IMR-90 (cell line): ENCODE data around the gene KRT37. TPM values are rescaled to one million over a fixed set of nuclear protein-coding genes. Genes with fewer than 3 reads are reported as not detected.

Experiments used
- ATAC-seq: fragments of 200-7000 bp; cut with Tn5 transposase; 2 replicates; pipeline ENCODE4 v1.9.1; 2020; ENCODE audit warnings: low read depth, mild to moderate bottlenecking, moderate library complexity
- BruUV-seq: library from RNA; stranded (reverse); fragments of 400-500 nt; replicated peaks from 2 replicates; lab custom pipeline; 2021; lab: Mats Ljungman, UMichigan
- CTCF ChIA-PET: fragments of 300-600 bp; formaldehyde crosslinking; extraction: SDS; loops from one replicate; lab custom pipeline; 2021; ENCODE audit warnings: antibody characterized with exemption; lab: Yijun Ruan, JAX
- POLR2A ChIA-PET: fragments of 300-600 bp; sonication (Branson Sonifier 250); formaldehyde crosslinking; loops from one replicate; lab custom pipeline; 2022; ENCODE audit warnings: antibody characterized with exemption; ENCODE audit not compliant: unreplicated experiment; lab: Charles Lee
- DNase-seq: peaks from one replicate; pipeline ENCODE4 v3.0.0; 2013
- H2AFZ ChIP-seq: replicated peaks from 2 replicates; pipeline ENCODE3; 2013; ENCODE audit warnings: low read length, mild to moderate bottlenecking; ENCODE audit not compliant: poor library complexity
- H2AK5ac ChIP-seq: 2 replicates; pipeline ENCODE4 v1.6.1; 2013; ENCODE audit warnings: low read depth, low read length, inconsistent platforms
- H2AK9ac ChIP-seq: replicated peaks from 2 replicates; pipeline ENCODE3; 2013; ENCODE audit warnings: mild to moderate bottlenecking, low read depth, low read length, moderate library complexity; ENCODE audit not compliant: poor library complexity
- H2BK120ac ChIP-seq: 2 replicates; pipeline ENCODE4 v1.6.1; 2013; ENCODE audit warnings: low read depth, low read length, inconsistent platforms
- H2BK15ac ChIP-seq: 3 replicates; pipeline ENCODE4 v1.6.1; 2013; ENCODE audit warnings: low read depth, low read length, inconsistent platforms
- H2BK20ac ChIP-seq: 2 replicates; pipeline ENCODE4 v1.6.1; 2013; ENCODE audit warnings: low read depth, mild to moderate bottlenecking, inconsistent platforms, low read length, moderate library complexity
- H2BK5ac ChIP-seq: 2 replicates; pipeline ENCODE4 v1.6.1; 2013; ENCODE audit warnings: mild to moderate bottlenecking, low read depth, low read length, inconsistent platforms; ENCODE audit not compliant: poor library complexity, severe bottlenecking
- H3K14ac ChIP-seq: replicated peaks from 2 replicates; pipeline ENCODE4 v1.6.1; 2013; ENCODE audit warnings: low read depth, low read length, inconsistent platforms
- H3K18ac ChIP-seq: 2 replicates; pipeline ENCODE4 v1.6.1; 2013; ENCODE audit warnings: low read depth, low read length, control low read depth
- H3K23ac ChIP-seq: 2 replicates; pipeline ENCODE4 v1.6.1; 2013; ENCODE audit warnings: low read depth, low read length, inconsistent platforms
- H3K27ac ChIP-seq: 2 replicates; pipeline ENCODE4 v1.5.1; 2013; ENCODE audit warnings: mild to moderate bottlenecking, control low read depth, low read length; ENCODE audit not compliant: insufficient read depth
- H3K27me3 ChIP-seq: 2 replicates; pipeline ENCODE4 v1.6.1; 2013; ENCODE audit warnings: low read length; ENCODE audit not compliant: control insufficient read depth, insufficient read depth
- H3K36me3 ChIP-seq: 2 replicates; pipeline ENCODE4 v1.6.1; 2013; ENCODE audit warnings: low read length, mixed read lengths; ENCODE audit not compliant: control insufficient read depth, insufficient read depth
- H3K4ac ChIP-seq: 2 replicates; pipeline ENCODE4 v1.6.1; 2013; ENCODE audit warnings: low read depth, low read length, inconsistent platforms
- H3K4me1 ChIP-seq: 2 replicates; pipeline ENCODE4 v1.6.1; 2013; ENCODE audit warnings: low read length, mixed read lengths; ENCODE audit not compliant: control insufficient read depth, insufficient read depth
- H3K4me2 ChIP-seq: 2 replicates; pipeline ENCODE4 v1.6.1; 2013; ENCODE audit warnings: low read depth, mild to moderate bottlenecking, control low read depth, low read length, moderate library complexity
- H3K4me3 ChIP-seq: 2 replicates; pipeline ENCODE4 v1.5.1; 2013; ENCODE audit warnings: low read depth, mild to moderate bottlenecking, control low read depth, low read length, moderate library complexity; ENCODE audit not compliant: insufficient read depth
- H3K56ac ChIP-seq: 2 replicates; pipeline ENCODE4 v1.6.1; 2013; ENCODE audit warnings: low read length, inconsistent platforms; ENCODE audit not compliant: insufficient read depth; ENCODE audit errors: extremely low read depth
- H3K79me1 ChIP-seq, 2 experiments: 2 replicates each; pipeline ENCODE4 v1.6.1; 2013; ENCODE audit warnings: low read length in 2 of 2, inconsistent platforms in 1 of 2, low read depth in 1 of 2
- H3K9ac ChIP-seq: 2 replicates; pipeline ENCODE4 v1.6.1; 2013; ENCODE audit warnings: low read depth, low read length, control low read depth
- H3K9me1 ChIP-seq: 2 replicates; pipeline ENCODE4 v1.6.1; 2013; ENCODE audit warnings: low read length, inconsistent platforms; ENCODE audit not compliant: insufficient read depth
- H3K9me3 ChIP-seq: 2 replicates; pipeline ENCODE4 v1.6.1; 2013; ENCODE audit warnings: low read length; ENCODE audit not compliant: control insufficient read depth, insufficient read depth
- H4K20me1 ChIP-seq: 2 replicates; pipeline ENCODE4 v1.6.1; 2013; ENCODE audit warnings: low read length, inconsistent platforms; ENCODE audit not compliant: insufficient read depth
- H4K5ac ChIP-seq: 2 replicates; pipeline ENCODE4 v1.6.1; 2013; ENCODE audit warnings: mild to moderate bottlenecking, low read depth, low read length, control low read depth
- H4K8ac ChIP-seq, 2 experiments: 2 replicates each; pipeline ENCODE4 v1.6.1; 2013; ENCODE audit warnings: low read depth in 2 of 2, low read length in 2 of 2, control low read depth in 1 of 2, inconsistent platforms in 1 of 2
- H4K91ac ChIP-seq: 2 replicates; pipeline ENCODE4 v1.6.1; 2013; ENCODE audit warnings: low read depth, low read length, inconsistent platforms; ENCODE audit not compliant: insufficient read depth
- CHD1 ChIP-seq: IDR thresholded peaks from 2 replicates; pipeline ENCODE4 v1.6.1; 2012; ENCODE audit warnings: low read depth, low read length, improper control_type of control experiment
- WGBS, 2 experiments: methylation state at CpG; one replicate each; pipeline versions ENCODE4 v1.1.5 to v1.1.7; 2013; ENCODE audit warnings: missing lambda C conversion rate in 2 of 2; ENCODE audit not compliant: insufficient read length in 1 of 2; ENCODE audit errors: extremely low coverage in 2 of 2; 5-methylcytosine and 5-hydroxymethylcytosine counted together
- dilution Hi-C: fragments of 300-500 bp; cut with HindIII; formaldehyde crosslinking; loops from one replicate; pipeline ENCODE4 v1.14.3; 2018; ENCODE audit warnings: low sequenced_read_pairs; ENCODE audit not compliant: unreplicated experiment
- in situ Hi-C: fragments of 300-500 bp; cut with MboI; formaldehyde crosslinking; loops from 3 replicates; pipeline ENCODE4 v1.14.3; 2019; ENCODE audit warnings: low sequenced_read_pairs, inconsistent platforms, mixed read lengths
- intact Hi-C: fragments of 100-400 bp; cut with micrococcal nuclease; formaldehyde crosslinking; loops from 2 replicates; pipeline ENCODE4 v1.10.0; 2022
- polyA plus RNA-seq, 3 experiments: library from polyadenylated mRNA; depleted of rRNA; stranded (reverse); fragments of >200 nt; gene quantifications; 2 replicates each; pipeline ENCODE4 v1.2.3, GENCODE V29; 2012; ENCODE audit warnings: low replicate concordance in 1 of 3
- total RNA-seq: library from RNA; depleted of rRNA; stranded (reverse); fragments of >200 nt; gene quantifications from 2 replicates; pipeline ENCODE4 v1.2.3, GENCODE V29; 2012

KRT37 gene
- total and polyA plus RNA-seq, 2 of the 4 experiments (the other 2 are of a cell fraction) = not detected

DNA sequence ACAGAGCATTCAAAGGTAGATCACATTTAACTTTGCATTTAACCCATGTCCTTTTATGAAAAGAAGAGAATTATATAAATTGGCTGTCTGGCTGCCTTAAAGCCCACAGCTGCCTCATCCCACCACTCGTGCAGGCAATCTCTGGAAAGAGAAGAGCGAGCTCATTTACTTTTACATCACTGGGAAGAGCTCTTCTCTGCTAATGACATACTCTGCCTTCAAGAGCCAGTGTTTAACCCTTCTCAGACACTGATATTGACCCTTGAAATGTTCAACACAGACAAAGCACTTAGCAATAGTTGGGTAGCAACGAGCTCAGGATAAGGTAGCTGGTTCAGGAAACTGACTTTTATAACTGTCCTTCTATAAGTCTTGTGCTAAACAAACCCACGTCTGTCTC, 9.6 kb upstream of the KRT37 start:
- no peak overlapping the region for H4K8ac ChIP-seq
- H4K5ac ChIP-seq = no peak overlapping the region
- no peak overlapping the region for H2AK5ac ChIP-seq
- H3K27ac ChIP-seq = no peak overlapping the region
- BruUV-seq = no TSS peak
- H3K4ac ChIP-seq = no peak overlapping the region
- CTCF ChIA-PET = interaction anchor here (0.6 to 1.1 kb wide), 2 partner anchors 18 to 30 kb away, joined by 3 read pairs; no protein-coding TSS in a partner anchor
- H2BK15ac ChIP-seq = no peak overlapping the region
- POLR2A ChIA-PET = no interaction called here
- no peaks in the 10 kb centered on the region for H3K79me1 ChIP-seq
- H3K23ac ChIP-seq = no peak overlapping the region
- no peak overlapping the region for H2BK120ac ChIP-seq
- no peak overlapping the region for H2BK20ac ChIP-seq
- peaks cover 6% of the 10 kb centered on the region for H3K4me1 ChIP-seq
- H3K56ac ChIP-seq = no peak overlapping the region
- H3K27me3 ChIP-seq = peaks cover 6% of the 10 kb centered on the region; the same call in 1 of the 2 replicates
- no peaks in the 10 kb centered on the region for H3K36me3 ChIP-seq
- H3K9ac ChIP-seq = no peak overlapping the region
- no peak for DNase-seq
- no peak overlapping the region for H2AK9ac ChIP-seq
- no peak overlapping the region for H2BK5ac ChIP-seq
- H2AFZ ChIP-seq = no peak overlapping the region
- H4K91ac ChIP-seq = no peak overlapping the region
- dilution Hi-C loops = no loop called here
- no peak overlapping the region; the same call in 1 of the 2 replicates for H3K14ac ChIP-seq
- H4K20me1 ChIP-seq = no peaks in the 10 kb centered on the region
- WGBS, 2 experiments = no CpG with 5 or more reads among the region's 4 CpGs
- intact Hi-C loops = no loop called here
- H3K9me1 ChIP-seq = 0 out of 2 replicates have a peak, but pooled peaks cover 5% of the 10 kb centered on the region
- in situ Hi-C loops = no loop called here
- TF ChIP-seq CHD1 = no peak
- no peak overlapping the region for H3K18ac ChIP-seq
- ATAC-seq = no peak
- H3K4me2 ChIP-seq = no peak overlapping the region
- H3K4me3 ChIP-seq = no peak overlapping the region
- H3K9me3 ChIP-seq = no peaks in the 10 kb centered on the region
